Fibroblast of the conjunctiva (primary cell): Measurements from ENCODE around the gene UBE3C.
"Not testable (repeated sequence)": the region's sequence is repeated elsewhere in the genome, so short reads cannot be mapped to it uniquely, and the experiment has no call there.

Experiments
- DNase-seq: peaks from one replicate; pipeline ENCODE4 v3.0.0-alpha.2; 2010; ENCODE audit warnings: low read depth

Gene UBE3C

DNA sequence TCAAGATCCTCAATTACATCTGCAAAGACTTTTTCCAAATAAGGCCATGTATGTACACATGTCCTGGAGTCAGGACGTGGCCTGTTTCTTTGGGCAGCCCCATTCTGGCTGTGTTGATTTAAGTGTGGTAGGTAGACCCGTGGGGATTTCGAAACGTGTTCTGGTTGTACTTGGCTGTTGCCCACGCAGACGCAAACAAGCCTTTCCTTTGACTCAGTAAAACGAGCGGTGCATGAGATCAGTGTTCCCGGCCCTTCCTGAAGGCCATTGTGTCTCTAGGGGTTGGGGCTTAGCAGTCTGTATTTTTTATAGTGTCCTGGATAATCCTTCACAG, 133.2 kb downstream of the UBE3C start:
- peak; percentile 92 for DNase-seq

GRCh38 chr7:157272351-157273207, 133.9 kb downstream of the UBE3C start:
- DNase-seq: no peak

DNA sequence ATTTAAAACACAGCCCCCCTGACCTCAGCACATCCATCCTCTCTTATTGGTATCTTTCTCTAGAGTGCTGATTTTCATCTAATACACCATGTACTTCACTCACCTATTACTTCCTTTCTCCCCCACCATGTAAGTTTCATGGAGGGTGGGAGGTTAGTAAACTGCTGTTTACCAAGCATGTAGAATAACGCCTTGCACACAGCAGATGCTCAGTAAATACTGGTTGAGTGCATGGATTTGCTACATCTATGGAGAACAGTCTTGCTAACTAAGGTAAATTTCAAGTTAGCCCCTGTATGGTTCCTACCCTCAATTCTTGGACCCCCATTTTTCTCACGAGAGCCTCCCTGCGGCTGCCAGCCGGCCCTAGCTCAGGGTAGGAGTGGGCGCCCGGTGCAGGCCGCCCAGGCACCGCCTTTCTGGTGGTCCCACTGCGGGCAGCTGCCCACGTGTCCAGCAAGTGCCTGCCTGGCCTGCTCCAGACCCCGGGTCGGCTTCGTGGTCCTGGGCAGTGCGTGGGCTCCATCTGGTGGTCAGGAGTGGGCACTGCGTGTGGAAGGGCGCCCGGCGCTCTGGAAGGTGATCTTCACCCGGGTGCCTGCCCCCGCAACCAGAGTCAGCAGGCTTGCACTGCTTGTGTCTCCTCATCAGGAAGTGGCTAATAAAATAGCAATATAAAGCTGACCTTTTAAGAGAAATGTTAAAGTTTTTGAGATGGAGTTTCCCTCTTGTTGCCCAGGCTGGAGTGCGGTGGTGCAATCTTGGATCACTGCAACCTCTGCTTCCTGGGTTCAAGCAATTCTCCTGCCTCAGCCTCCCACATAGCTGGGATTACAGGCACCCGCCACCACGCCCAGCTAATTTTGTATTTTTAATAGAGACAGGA, 134.7 kb downstream of the UBE3C start:
- peak; percentile 59 for DNase-seq

GRCh38 chr7:157274094-157274634, 135.4 kb downstream of the UBE3C start:
- not testable (repeated sequence) for DNase-seq

DNA sequence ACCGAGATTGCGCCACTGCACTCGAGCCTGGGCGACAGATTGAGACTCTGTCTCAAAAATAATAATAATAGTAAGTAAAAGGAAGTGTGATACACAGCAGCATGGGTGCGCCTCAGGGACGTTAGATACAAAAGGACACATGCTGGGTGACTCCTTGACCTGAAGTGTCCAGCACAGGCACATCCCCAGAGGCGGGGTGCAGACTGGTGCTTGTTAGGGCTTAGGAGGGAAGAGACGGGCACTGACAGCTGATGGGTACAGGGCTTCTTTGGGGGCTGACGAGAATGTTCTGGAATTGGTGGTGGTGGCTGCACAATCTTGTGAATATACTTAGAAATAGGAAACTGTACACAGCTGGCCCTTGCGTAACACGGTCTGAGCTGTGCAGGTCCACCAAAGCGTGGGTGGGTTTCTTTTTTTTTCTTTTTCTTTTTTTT, 136.3 kb downstream of the UBE3C start:
- DNase-seq: no peak

DNA sequence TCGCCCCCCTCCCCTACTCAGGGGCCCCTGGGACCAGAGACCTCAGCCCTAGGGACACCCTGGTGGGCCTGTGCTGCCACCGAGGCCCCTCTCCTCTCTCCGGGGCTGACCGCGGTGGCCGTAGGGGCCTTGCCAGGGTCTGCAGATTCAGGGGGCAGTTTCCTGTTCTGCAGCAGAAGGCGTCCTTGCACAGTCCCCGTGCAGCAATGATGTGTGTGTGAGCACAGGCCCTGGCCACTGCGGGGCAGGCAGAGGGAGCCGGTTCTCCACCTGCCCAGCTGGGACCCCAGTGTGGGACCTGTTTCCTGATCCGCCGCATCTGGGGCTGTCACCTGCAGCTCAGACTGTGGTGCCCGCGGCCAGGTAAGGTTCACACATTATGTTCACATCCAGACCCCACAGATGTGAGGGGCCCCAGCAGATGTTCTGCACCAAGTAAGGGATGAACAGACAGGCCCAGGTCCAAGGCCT, 137.4 kb downstream of the UBE3C start:
- DNase-seq: no peak

GRCh38 chr7:157276731-157277562, 138.2 kb downstream of the UBE3C start:
- no peak for DNase-seq

DNA sequence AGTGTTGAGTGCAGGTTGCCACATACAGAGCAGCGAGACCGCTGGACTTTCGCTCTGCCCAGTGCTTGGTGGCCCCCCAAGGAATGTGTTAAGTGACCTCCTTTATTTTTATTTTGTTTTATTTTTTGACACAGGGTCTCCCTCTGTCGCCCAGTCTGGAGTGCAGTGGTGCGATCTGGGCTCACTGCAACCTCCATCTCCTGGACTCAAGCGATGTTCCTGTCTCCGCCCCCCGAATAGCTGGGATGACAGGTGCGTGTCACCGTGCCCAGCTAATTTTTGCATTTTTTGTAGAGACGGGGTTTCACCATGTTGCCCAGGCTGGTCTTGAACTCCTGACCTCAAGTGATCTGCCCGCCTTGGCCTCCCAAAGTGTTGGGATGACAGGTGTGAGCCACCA, 138.8 kb downstream of the UBE3C start:
- DNase-seq: not testable (repeated sequence)

DNA sequence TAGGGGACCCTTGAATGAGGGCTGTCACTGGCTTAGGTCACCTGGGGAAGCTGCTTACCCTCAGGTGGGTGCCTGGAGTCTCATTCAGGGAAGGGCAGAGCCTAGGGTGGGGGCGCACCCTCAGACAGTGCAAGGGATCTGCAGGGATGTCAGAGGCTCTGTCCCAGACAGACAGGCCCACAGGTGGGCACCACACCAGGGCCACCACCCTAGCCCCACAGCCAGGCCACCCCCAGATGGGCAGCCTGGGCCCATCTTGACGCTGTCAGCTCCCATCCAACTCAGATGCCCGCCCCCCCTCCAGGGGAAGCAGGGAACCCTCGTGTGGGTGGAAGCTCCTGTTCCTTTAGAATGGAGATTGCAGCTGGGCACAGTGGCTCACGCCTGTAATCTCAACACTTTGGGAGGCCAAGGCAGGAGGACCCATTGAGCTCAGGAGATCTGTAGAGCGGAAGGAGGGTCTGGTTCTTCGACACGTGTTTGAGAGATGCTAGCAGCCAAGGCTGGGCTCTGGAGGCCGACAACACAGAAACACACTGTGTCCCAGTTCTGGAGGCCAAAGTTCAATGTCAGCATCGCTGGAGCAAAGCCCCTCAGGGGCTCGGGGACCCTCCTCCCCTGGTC, 139.6 kb downstream of the UBE3C start:
- DNase-seq: no peak

GRCh38 chr7:157278791-157279724, 140.3 kb downstream of the UBE3C start:
- no peak for DNase-seq

- DNase-seq: no peak
Observed at GRCh38 chr7:157279741-157280215, 141.1 kb downstream of the UBE3C start.

- no peak for DNase-seq
Observed at GRCh38 chr7:157280216-157280841, 141.6 kb downstream of the UBE3C start.

DNA sequence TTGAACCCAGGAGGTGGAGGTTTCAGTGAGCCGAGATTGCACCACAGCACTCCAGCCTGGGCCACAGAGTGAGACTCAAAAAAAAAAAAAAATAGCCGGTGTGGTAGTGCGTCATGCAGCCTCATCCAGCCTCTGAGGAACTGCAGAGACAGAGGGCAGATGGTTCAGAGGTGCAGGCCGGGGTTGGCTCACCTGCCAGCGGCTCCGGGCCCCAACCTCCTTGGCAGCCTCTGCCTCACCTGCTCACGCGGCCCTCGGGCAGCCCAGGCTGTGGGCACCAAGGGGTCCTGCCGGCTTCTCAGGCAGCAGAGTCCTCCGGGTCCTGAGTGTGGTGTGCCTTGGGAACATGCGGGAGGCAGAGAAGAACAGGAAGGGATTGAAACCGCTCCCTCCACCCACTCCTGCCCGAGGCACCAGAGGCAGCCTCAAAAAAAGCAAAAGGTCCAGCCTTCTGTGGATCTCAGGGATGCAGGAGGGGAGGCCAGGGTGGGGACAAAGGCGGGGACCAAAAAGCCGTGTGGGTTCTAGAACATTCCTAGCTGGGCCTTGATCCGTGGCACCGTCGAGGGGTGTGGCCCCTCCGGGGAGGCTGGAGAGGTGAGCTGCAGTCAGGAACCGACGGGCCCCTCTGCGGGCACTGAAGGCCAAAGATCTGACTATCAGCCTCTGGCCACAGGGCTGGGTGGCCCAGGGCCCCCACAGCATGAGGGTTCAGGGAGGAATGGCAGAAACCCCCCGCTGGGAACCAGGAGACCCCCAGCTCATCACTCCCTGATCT, 142.7 kb downstream of the UBE3C start:
- DNase-seq: no peak

DNA sequence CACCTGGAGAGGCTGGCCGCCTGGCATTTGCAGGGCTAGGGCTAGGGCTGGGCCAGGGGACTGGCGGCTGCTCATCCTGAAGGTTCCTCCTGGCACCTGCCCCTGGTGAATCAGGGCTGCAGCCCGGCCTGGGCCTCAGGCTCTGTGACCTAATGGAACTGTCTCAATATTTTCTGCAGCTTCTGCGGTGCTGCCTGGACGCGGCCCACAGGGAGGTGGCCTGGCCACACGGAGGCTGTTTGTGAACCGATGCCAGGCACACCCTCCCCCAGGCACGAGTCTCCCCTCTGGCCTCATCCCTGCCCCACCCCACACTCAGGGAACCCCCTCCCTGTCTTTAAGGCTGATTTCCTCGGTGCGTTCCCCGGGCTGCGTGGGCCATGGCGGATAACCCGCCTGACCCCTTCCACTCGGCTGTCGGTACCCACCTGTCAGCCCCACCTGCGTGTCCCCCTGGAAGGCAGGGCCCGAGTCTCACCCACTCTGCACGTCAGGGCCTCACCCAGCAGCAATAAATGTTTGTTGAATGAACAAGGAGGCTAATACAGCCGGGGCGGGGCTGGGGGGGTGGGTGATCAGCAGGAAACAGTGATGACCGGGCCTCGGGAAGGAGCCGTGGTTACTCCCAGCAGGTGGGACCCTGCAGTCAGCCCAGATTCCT, 143.5 kb downstream of the UBE3C start:
- DNase-seq: no peak

- no peak for DNase-seq
Observed at GRCh38 chr7:157284229-157285014, 145.7 kb downstream of the UBE3C start.

- DNase-seq: no peak
Observed at GRCh38 chr7:157291404-157292080, 152.8 kb downstream of the UBE3C start.

DNA sequence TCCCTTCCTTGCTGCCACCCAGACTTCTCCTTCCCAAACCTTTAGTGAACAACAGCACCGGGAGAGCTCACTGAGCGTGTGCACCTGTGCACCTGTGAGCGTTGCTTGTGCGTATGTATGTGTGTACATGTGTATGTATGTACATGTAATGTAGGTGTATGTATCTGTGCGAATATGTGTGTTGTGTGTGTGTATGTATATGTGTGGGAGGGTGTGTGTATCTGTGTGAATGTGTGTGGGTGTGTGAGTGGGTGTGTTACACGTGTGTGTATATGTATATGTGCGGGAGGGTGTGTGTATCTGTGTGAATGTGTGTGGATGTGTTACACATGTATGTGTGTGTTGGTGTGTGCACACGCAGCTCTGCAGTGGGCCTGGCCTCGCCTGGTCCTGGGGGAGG, 153.5 kb downstream of the UBE3C start:
- no peak for DNase-seq
